Kidney epithelial cell (primary cell): ENCODE data around the gene SMAD6. TPM values are rescaled to one million over a fixed set of nuclear protein-coding genes. Genes with fewer than 3 reads are reported as not detected.

Experiments
- DNase-seq: peaks from one replicate; pipeline ENCODE4 v3.0.0-alpha.2; 2010; ENCODE audit warnings: low read depth
- H3K27me3 ChIP-seq: 2 replicates; pipeline ENCODE4 v1.6.0; 2011; ENCODE audit warnings: low read length; ENCODE audit not compliant: control insufficient read depth, insufficient read depth
- H3K36me3 ChIP-seq: 2 replicates; pipeline ENCODE4 v1.5.1; 2011; ENCODE audit warnings: low read length; ENCODE audit not compliant: control insufficient read depth, insufficient read depth
- H3K4me3 ChIP-seq: 2 replicates; pipeline ENCODE4 v1.5.1; 2011; ENCODE audit warnings: low read depth, mild to moderate bottlenecking, control low read depth, low read length
- total RNA-seq: library from RNA; depleted of rRNA; stranded (reverse); fragments of >200 nt; gene quantifications from 2 replicates; pipeline ENCODE4 v1.2.3, GENCODE V29; 2015
- TF ChIP-seq, protein P1 (sequence below): IDR thresholded peaks from 2 replicates; pipeline ENCODE4 v1.5.1; 2011; ENCODE audit warnings: mild to moderate bottlenecking, moderate library complexity, low read length, control low read depth, inconsistent platforms; ENCODE audit not compliant: insufficient read depth, poor library complexity, severe bottlenecking

The SMAD6 gene
- total RNA-seq, 1 donor from 2014 or later: 8.3 TPM

DNA sequence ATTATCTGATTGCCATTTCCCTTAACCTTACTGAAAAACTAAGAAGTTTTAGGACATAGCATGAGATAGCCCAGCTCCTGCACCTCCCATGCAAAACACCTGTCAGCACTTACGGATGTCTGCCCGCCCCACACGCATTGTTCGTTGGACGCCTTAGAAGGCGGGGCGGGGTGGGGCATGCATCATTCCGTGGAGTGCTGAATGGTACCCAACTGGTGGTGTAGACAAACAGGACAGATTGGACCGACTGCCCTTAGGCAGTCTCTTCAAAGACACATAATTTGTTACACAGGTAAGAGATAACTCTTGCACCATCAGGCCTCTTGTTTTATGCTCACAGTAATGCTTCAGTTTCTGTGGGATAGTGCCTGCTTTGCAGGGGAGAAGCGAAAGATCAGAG, 93.8 kb downstream of the SMAD6 start:
- Histone ChIP-seq H3K36me3 (no peaks in the 10 kb centered on the region), H3K27me3 (no peaks in the 10 kb centered on the region), H3K4me3 (no peak overlapping the region)
- DNase-seq: no peak
- TF ChIP-seq, protein P1, sequence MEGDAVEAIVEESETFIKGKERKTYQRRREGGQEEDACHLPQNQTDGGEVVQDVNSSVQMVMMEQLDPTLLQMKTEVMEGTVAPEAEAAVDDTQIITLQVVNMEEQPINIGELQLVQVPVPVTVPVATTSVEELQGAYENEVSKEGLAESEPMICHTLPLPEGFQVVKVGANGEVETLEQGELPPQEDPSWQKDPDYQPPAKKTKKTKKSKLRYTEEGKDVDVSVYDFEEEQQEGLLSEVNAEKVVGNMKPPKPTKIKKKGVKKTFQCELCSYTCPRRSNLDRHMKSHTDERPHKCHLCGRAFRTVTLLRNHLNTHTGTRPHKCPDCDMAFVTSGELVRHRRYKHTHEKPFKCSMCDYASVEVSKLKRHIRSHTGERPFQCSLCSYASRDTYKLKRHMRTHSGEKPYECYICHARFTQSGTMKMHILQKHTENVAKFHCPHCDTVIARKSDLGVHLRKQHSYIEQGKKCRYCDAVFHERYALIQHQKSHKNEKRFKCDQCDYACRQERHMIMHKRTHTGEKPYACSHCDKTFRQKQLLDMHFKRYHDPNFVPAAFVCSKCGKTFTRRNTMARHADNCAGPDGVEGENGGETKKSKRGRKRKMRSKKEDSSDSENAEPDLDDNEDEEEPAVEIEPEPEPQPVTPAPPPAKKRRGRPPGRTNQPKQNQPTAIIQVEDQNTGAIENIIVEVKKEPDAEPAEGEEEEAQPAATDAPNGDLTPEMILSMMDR: no peak

DNA sequence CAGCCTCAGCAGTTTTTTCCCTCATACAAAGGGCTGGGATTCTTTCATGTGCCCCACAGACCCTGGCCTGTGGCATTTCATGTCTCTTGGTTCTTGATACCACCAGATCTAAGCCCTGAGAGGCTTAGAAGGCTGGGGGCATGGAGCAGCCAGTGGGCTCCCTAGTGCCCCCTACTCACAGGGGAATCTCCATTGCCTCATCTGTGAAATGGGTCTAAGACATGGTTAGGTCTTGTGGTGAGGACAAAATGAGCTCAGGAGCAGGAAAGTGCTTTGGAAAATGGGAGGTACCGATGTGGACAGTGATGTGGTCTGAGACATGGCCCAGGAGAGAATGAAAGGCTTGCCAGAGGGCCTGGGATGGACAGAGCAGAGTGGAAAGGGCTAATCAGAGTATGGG, 94.3 kb downstream of the SMAD6 start:
- TF ChIP-seq, protein P1: no peak
- Histone ChIP-seq H3K27me3 (no peaks in the 10 kb centered on the region), H3K36me3 (no peaks in the 10 kb centered on the region), H3K4me3 (no peak overlapping the region)
- DNase-seq: no peak

DNA sequence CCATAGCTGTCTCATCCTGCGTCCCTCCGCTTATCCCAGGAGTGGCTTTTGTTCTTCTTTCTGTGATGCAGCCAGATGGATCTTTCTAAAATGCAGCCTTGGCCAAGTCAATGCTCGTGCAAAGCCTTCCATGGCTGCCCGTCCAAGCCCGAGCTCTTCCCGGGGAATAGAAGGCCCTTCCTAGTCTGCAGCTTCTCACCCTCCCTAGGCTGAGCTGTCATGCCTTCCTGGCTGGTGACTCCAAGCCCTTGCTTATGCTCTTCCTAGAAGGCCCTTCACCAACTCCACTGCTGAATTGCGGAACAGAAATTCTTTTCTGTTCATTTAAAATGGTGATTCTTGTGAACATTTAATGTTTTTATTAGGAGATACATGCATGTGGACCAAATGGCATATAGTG, 95.9 kb downstream of the SMAD6 start:
- DNase-seq: no peak
- no peaks in the 10 kb centered on the region for H3K27me3 ChIP-seq
- H3K4me3 ChIP-seq: no peak overlapping the region
- TF ChIP-seq, protein P1: no peak
- H3K36me3 ChIP-seq: no peaks in the 10 kb centered on the region

DNA sequence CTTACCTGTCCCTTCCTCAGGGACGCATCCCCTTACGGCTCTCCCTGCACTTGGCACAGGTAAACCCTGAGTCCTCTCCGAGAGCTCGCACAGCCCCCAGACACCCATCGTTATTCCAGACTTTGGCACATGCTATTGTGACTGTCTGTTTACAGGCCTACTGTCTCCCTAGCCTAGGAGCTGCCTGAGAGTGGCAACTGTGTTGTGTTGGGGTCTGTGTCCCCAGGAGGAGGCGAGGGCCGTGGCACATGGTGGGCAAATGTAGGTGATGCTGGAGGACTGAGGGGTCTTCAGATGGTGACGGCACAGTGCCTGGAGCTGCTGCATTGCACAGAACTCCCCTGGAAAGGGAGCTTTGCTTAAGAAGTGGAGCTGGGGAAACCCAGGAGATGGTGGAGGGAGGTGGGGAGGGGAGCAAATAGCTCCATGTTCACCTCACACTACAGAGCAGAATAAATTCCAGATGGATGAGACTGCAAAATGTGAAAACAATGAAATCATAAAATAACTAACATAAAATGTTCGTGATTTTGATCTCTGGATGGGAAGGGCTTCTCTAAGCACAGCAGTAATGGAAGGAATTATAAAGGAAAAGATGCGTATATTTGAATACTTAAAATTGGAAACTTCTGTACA, 96.5 kb downstream of the SMAD6 start:
- no peak overlapping the region for H3K4me3 ChIP-seq
- no peaks in the 10 kb centered on the region for H3K36me3 ChIP-seq
- H3K27me3 ChIP-seq: no peaks in the 10 kb centered on the region
- DNase-seq: no peak
- TF ChIP-seq, protein P1: no peak

DNA sequence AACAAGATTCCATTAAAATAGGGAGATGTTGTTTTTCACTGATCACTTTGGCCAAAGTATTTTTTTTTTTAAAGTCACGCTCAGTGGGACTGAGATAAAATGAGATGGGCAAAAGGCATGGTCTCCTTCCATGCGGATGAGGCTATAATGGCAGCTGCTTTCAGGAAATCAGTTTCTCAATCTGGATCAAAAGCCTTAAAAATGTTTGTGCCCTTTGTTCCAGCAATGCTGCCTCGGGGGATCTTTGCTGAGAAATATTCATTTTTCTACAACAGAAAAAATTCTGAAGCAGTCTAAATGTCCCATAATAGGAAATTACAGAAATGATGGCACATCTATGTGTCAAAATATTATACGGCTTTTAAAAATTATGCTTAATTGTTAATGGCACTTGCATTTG, 97.2 kb downstream of the SMAD6 start:
- Histone ChIP-seq H3K4me3 (no peak overlapping the region), H3K36me3 (no peaks in the 10 kb centered on the region), H3K27me3 (no peaks in the 10 kb centered on the region)
- no peak for DNase-seq
- TF ChIP-seq, protein P1: no peak

DNA sequence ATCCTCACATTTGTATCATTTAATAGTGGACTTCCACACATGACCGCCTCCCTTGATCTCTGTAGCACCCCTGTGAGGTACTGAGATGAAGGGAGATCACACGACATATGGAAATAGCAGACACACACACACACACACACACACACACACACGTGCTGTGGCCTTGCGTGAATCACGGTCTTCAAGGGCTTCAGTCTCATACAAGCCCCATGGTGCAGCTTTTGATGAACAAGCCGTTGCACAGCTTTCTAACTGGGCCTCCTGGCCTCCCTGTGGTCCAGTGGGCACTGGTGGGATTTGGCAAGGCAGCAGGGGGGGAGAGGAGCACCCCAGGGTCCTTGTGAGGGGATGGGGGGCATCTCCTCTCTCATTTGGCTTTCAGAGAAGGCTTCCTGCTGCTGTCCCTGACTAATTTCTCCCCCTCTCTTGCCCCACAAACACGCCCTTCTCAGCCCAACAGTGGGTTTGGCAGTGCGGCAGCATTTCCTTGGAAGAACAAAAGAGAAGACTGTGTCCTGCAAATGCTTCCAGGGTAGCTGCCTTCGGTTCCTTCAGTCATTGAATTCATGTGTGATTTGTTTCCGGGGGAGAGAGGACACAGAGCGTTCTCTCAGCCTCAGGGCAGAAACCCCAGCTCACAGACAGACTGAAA, 98.7 kb downstream of the SMAD6 start:
- no peaks in the 10 kb centered on the region for H3K27me3 ChIP-seq
- H3K36me3 ChIP-seq: no peaks in the 10 kb centered on the region
- H3K4me3 ChIP-seq: no peak overlapping the region
- DNase-seq: no peak
- TF ChIP-seq, protein P1: no peak
